ENCODE data around the gene ATP12A.
"Not testable (repeated sequence)": the region's sequence is repeated elsewhere in the genome, so short reads cannot be mapped to it uniquely, and the experiment has no call there.

Gene ATP12A

DNA sequence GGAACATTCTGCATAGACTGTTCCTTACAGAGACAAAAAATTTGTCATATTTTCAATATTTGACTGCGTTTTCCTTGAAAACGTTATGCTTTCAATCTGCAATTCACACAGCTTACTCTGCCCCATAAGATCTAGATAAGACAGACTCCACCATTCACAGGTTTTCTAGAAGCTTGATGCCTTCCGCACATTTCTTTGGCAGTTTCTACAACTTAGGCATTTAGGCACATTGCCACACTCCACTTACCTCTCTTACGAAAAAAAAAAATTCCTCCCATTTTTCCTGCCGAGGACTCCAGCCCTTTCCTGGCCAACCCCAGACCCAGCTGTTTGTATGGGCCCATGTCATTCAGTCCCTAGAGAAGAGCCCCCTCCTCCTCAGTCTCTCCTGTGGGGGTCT lies 11.2 kb downstream of the ATP12A start:
- DNase-seq = no peak

DNA sequence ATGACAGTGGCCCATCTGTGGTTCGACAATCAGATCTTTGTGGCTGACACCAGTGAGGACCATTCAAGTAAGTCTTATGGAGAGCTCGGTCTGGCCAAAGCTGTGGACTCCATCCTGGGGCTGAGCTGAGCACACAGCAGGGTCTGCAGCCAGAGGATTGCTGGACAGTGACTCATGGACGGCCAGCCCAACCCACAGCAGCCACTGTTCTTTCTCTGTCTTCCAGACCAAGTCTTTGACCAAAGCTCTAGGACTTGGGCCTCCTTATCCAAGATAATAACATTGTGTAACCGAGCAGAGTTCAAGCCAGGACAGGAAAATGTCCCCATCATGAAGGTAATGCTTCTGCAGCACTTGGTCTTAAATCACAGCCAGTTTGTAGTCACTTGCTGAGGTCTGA lies 12.4 kb downstream of the ATP12A start:
- DNase-seq = no peak

DNA sequence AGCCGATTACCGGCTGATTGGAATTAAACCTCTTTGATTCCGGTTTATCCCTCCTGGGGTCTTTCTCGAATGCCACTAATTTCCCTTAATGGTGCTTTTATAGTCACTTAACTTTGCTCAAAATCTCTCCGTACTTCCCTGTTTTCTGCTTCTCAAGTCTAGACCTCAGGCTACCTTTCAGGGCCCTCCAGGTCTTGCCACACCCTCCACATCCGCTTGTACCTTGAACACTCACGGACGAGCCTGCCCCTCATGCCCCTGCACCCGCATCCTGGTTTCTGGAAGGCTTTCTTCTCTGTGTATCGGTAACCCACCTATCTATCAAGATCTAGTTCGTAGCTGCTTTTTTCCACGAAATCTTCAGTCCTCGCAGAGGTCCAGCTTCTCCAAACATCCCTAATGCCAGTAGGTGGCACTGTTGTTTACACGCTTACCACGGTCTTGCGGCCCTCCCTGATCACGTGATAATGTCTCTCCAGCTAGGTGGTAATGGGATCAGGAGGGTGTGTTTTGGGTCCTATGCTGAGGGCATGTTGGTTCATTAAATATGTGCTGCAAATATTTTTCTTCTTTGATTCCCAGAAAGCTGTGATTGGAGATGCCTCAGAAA lies 13.8 kb downstream of the ATP12A start:
- DNase-seq = no peak

DNA sequence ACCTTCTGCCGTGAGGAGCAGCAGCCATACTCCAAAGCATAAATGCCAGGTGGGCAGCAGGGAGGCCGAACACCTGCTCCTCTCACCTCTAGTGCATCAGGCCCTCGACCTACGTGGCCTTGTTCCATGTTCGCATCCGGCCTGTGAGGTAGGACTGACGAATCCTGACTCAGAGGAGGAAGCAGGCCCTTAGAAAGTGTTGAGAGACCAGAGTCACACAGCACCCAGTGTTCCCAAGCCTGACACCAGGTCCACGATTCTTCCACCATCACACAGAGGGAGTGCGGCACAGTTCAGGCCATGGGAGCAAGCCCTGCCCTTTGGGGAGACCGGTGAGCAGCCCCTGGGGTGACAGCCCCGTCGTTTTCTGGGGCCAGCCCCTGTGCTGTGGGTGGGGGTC lies 14.7 kb downstream of the ATP12A start:
- DNase-seq = no peak

DNA sequence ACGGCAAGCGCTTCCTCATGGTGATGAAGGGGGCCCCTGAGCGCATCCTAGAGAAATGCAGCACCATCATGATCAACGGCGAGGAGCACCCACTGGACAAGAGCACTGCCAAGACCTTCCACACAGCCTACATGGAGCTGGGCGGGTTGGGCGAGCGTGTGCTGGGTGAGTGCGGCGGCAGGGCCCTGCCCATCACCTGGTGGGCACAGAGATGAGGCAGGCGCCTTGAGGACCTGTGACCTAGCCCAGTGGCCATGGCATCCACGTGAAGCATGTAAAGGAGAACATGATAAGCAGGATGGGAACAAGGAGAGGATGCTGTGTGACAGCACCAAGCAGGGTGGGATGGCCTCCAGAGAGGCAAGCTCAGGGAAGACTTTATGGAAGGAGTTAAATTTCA lies 18.5 kb downstream of the ATP12A start:
- DNase-seq = no peak

DNA sequence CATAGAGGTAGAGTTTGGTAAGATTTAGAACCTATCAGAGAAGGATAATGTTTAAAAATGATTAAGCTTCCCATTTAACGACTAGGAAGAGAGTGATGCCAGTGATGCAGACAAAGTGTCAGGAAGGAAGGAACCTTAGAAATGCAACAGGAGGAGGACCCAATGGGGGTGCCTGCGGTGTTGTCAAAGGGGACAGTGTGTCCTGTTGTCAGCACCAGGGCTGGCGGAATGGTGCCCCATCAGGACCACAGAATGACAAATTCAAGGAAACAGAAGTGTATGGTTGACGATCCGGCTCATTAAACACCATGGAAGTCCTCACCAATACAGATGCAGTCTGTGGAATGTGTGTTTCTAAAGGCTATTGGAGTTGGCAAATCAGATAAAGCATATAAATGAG lies 19.3 kb downstream of the ATP12A start:
- DNase-seq = no peak

DNA sequence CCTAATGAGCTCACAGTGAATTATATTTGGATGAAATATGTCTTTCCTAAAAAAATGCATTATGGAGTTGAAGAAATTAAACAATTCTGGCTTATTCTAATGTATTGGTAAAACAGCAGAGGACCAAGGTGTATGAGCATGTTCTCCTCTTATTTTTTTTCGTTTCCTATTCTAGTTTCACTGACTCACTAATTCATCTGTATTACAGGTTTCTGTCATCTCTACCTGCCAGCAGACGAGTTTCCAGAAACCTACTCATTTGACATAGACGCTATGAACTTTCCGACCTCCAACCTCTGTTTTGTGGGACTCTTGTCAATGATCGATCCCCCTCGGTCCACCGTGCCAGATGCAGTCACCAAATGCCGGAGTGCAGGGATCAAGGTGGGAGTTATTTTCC lies 20.3 kb downstream of the ATP12A start:
- no peak for DNase-seq

DNA sequence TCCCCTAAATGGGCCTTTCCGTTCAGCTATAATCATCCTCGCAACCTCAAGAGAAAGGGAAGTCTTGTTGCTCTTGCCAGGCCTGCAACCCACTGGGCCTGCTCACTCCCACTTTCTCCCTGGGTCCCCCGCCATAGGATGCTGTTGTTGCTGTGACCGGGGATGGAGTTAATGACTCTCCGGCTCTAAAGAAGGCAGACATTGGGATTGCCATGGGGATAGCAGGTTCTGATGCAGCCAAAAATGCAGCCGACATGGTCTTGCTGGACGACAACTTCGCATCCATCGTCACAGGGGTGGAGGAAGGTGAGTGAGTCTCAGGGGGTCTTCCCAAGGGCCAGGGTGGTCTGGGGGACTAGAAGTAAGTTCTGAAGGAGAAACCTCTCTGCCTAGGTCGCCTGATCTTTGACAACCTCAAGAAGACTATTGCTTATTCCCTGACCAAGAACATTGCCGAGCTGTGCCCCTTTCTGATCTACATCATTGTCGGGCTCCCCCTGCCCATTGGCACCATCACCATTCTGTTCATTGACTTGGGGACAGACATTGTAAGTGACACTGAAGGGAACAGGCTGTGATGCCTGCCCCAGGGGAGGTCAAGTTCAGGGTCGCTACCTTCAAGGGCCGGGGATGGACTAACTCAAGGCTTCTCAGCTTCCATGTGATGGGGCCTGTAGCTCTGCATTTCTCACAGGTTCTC lies 26.8 kb downstream of the ATP12A start:
- no peak for DNase-seq

DNA sequence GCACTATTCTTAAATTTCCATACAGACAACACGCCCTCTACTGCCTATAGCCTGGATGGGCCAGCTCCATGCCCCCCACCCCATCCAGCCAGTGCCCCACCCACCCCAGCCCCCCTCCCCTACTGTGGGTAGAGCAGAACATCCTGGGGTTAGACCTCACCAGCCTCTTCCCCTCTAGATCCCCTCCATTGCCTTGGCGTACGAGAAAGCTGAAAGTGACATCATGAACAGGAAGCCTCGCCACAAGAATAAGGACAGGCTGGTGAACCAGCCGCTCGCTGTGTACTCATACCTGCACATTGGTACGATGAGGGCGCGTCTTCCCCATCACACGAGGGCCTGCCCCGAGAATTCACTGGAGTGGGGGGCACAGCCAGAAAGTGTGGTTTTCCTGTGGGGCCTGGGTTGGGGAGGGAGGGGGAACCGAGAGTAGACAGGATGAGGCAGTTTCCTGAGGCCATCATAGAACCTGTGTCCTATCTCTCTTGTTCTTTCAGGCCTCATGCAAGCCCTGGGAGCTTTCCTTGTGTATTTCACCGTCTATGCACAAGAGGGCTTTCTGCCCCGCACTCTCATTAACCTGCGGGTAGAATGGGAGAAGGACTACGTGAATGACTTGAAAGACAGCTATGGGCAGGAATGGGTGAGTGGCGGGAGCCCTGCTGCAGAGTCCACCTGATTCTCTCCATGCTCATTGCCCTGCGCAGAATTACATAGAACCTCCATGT lies 29.1 kb downstream of the ATP12A start:
- DNase-seq = no peak

DNA sequence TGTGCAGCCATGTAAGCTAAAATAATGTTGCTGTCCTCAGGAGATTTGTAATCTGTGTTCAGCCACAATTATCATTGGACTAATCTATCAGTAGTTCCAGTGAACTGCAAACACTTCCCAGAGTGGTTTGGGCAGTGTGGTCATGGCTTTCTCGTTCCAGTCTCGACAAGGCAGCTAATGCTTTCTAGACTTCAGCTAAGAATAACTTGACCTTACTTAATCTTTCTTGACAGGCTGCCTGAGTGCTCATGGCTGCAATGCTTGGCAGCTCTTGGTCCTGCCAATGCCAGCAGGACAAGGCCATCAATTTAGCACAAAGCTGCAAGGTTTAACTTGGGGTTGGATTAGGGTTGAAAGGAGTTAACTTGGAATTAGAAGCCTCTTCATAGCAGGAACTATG lies 32.8 kb downstream of the ATP12A start:
- DNase-seq = no peak

DNA sequence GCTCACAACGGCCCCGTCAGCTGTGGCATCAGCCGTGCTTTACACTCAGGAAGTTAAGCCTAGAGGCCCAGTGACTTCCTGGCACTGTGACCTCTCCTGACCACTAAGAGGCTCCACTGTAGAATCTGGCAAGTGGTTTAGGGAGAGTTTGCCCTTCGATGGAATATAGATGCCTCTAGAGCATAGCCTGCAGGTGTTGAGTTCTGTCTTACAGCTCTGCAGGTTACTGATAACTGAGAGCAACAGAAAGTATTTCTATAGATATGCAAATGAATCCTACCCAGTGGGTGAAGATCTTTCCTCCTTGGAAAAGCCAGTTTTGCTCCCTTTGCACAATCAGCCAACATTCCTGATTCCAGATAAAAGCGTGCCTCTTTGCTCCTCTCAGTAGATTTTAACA lies 35.8 kb downstream of the ATP12A start:
- DNase-seq = no peak

DNA sequence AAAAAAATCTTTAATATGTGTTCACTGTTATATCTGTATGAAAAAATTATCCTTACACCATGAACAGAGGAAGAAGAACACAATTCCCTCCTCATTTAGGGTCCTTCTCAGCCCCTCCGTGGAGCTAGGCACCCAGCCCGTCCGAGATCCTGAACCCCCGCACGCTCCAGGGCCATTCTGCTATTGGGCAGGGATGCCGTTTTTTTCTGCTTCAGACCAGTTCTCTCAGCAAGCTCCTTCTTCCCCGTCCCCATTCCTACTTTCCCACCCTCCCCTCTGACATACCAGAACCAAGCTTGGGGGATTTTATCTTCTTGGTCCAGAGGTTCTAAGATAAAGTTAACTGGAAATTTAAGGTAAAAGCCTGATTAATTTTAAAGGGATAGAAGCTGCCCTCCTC lies 36.2 kb downstream of the ATP12A start:
- DNase-seq = no peak

DNA sequence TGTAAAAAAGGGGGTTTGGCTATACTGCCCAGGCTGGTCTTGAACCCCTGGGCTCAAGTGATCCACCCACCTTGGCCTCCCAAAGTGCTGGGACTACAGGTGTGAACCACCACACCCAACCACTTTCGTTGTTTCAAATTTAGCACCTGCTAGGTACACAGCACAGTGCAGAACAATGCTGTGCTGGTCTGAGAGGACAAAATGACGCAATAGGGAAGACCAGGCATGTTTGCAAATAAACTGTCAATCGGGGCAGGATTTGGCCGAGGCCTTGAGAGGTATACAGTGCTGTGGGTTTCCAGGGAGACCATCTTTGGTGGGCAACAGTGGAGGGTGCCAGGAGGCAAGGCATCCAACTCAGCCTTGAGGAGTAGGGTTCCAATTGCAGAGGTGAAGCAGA lies 37.0 kb downstream of the ATP12A start:
- no peak for DNase-seq

DNA sequence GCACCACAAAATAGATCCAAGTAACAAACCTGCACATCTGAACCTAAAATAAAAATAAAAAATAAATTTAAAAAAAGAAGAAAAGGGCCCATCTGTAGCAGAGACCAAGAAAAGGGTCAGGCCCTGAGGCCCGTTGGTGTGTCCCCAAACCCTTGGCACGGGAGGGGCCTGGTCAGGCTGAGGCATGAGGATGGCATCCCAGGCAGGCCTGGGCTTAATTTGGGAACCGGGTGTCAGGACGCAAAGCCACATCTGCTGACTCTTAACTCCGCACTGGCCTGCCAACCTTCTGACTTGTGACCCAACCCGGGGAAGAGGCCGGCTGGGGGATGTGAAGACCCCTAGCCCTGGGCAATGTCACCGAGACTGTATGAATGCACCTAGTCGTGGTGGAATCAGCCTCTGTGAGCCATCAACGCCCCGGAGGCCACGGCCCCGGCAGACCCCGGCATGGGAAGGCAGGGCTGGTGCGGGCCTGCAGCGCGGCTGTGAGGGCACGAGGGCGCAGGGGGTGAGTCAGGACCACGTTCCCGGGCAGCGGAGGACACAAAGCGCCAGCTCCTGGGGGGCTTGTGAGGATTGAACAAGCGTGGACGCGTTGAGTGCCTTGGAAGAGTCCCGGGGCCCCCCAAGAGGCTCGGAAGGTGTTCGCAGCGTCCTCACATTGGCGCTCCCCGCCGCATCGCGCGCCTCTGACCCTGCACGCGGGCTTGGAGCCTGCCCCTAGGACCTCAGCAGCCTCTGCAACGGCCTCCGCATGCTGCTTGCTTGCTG lies 38.2 kb downstream of the ATP12A start:
- no peak for DNase-seq

DNA sequence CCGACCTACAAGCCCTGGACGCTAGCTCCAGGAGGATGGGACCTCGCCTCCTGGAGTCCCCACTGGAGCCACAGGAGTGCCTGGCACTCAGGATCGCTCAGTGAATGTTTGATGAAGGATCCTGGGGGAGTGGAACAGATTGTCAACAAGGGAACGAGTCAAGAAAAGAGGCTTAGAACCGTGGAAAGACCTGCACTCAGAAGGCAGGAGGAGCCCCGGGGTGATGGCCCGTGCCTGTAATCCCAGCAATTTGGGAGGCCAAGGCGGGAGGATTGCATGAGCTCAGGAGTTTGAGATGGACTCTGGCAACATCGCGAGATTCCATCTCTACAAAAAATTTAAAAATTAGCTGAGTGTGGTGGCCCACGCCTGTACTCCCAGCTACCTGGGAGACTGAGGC lies 38.9 kb downstream of the ATP12A start:
- no peak for DNase-seq

DNA sequence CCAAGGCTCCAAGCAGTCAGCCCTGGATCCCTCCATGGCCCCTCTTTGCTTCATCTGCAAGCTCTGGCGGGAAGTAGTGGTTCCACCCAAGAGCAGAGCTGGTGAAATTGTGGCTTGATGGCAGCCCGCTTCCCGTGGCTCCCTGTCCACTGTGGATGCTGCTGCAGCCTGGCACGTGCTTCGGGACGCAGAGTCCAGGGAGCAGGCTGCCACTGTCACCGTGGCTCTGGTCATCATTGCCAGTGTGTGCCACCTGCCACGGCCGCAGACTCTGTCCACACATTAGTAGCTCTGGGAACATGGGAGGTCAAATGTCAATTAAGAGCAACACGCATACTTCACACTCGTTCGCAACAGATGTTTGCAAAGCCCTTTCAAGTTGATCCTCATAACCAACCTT lies 43.0 kb downstream of the ATP12A start:
- no peak for DNase-seq

DNA sequence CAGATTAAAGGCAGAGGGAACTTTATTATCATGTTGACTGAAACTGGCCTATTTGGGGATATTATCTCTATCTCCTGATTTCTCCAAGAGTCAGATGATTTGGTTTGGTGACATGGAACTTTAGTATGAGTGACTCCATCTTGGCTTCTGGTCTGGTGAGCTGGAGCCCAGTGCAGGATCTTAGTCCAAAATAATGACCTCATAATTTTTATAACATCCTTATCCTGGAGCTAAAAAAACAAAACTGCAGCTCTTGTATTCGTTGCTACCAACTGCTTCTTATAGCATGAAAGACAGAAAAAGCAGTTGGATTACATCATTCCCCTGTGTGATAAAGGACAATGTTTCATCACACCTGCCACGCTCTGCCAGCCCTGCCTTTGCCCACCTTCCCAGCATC lies 44.5 kb downstream of the ATP12A start:
- DNase-seq = no peak

DNA sequence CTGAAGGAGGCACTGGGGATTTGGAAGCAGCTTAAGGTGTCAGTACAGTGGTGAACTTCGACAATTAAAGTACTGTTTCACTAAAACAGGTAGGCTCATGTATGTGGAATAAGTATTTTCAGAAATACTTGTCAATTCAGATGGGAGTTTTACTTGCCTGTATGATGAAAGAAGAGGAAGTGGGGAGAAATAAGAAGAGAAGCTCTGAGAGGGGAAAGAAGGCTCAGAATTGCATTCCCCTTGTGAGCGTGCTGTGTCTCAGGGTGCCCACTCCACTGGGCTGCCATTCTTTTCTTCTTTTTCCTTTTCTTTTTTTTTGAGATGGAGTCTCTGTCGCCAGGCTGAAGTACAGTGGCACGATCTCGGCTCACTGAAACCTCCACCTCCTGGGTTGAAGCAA lies 45.2 kb downstream of the ATP12A start:
- DNase-seq = no peak

DNA sequence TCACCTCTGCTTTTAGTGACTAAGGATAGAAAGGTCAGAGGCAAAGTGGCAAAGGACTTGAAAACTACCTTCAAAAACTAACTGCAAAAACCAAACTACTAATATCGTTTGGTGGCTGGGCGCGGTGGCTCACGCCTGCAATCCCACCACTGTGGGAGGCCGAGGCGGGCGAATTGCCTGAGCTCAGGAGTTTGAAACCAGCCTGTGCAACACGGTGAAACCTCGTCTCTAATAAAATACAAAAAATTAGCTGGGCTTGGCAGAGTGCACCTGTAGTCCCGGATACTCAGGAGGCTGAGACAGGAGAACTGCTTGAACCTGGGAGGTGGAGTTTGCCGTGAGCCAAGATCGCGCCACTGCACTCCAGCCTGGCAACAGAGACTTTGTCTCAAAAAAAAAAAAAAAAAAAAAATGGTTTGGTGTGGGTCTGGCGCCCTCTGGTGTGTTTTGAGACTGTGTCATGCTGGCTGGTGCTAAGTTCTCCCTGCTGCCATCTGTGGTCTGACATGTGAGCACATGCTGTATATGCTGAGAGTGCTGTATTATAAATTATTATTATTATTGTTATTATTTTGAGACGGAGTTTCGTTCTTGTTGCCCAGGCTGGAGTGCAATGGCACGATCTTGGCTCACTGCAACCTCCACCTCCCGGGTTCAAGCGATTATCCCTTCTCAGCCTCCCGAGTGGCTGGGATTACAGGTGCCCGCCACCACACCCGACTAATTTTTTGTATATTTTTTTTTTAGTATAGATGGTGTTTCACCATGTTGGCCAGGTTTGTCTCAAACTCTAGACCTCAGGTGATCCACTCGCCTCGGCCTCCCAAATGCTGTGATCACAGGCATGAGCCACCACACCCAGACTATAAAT lies 47.8 kb downstream of the ATP12A start:
- DNase-seq = peak; percentile 40

DNA sequence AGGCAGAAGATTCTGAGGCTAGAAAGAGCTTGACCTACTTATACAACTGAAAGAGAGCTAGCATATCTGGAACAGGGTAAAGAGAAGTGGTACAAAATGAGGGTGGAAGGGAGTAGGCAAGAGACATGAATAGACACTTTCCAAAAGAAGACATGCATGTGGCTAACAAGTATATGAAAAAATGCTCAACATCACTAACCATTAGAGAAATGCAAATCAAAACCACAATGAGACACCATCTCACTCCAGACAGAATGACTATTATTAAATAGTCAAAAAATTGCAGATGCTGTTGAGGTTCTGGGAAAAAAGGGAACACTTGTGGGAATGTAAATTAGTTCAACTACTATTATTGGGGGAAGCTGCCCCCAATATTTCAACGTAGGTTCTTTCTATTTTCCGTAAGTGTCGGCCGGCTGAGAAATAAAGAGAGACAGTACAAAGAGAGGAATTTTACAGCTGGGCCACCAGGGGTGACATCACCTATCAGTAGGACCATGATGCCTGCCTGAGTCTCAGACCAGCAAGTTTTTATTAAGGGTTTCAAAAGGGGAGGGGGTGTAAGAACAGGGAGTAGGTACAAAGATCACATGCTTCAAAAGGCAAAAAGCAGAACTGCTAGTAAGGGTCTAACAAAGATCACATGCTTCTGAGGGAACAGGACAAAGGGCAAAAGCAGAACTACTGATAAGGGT lies 50.8 kb downstream of the ATP12A start:
- not testable (repeated sequence) for DNase-seq

DNA sequence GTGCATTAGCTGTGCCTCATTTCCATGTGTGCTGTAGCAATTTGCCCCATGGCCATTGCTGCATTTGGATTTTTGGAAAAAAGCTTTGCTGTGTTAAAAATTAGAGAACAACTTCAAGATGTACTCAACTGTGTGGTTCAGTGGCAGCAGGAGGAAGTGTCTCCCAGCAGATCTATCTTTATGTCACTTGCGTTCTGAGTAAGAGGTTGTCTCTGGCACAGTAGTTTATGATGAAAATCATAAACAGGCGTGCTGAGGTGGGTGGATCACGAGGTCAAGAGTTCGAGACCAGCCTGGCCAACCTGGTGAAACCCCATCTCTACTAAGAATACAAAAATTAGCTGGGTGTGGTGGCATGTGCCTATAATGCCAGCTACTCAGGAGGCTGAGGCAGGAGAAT lies 54.7 kb downstream of the ATP12A start:
- no peak for DNase-seq

DNA sequence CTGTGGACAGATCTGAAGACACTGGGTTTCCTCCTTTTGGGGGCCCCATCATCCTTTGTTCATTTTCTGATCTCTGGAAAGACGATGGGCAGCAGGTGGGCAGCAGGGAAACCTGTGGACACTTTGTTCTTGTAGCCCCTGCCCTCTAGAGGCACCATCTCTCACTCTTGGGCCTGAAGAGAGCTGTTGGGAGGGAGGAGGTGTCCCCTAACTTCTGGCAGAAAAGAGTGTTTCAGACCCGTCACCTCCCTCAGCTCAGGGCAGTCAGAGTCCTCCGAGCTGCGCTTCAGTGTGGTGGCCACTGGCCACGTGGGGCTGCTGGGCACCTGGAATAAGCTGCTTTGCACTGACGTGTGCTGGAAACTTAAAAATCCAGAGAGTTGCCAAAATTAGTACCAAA lies 56.8 kb downstream of the ATP12A start:
- no peak for DNase-seq

Data from NK-92 treated with Interleukin-12 subunit alpha and Interleukin-12 subunit beta, amount 100 ng/mL, for 24 hours (cell line).